GM13976 (cell line): ENCODE results near the gene TGFBR3L.
A peak's percentile ranks its signal among the peaks of the same experiment; 100 is the strongest.
"Not testable (repeated sequence)": the region's sequence is repeated elsewhere in the genome, so short reads cannot be mapped to it uniquely, and the experiment has no call there.

Source experiments
- DNase-seq: peaks from one replicate; pipeline ENCODE4 v3.0.0; 2012; ENCODE audit warnings: low spot score
- CTCF ChIP-seq: IDR thresholded peaks from 2 replicates; pipeline ENCODE4 v1.5.1; 2012; ENCODE audit warnings: borderline replicate concordance, mild to moderate bottlenecking; ENCODE audit not compliant: insufficient read depth; ENCODE audit errors: extremely low read depth, missing control alignments, control extremely low read depth
- in situ Hi-C: fragments of 300-500 bp; cut with MboI; formaldehyde crosslinking; loops from one replicate; pipeline ENCODE4 v1.12.0; 2022; ENCODE audit warnings: low sequenced_read_pairs, mixed read lengths, inconsistent platforms; ENCODE audit not compliant: unreplicated experiment

The TGFBR3L gene

GRCh38 chr19:7926021-7926726 lies 11.5 kb downstream of the TGFBR3L start, which contains the start of gene CTXN1:
Gene CTXN1 (minus strand): TSS chr19:7926135. CDS start chr19:7925538, 597 bp downstream.
- in situ Hi-C loops: no loop called here
- no peak for TF ChIP-seq CTCF
- DNase-seq: peak; percentile 94

GRCh38 chr19:7926727-7927604 lies 12.3 kb downstream of the TGFBR3L start:
- DNase-seq: no peak
- no peak for TF ChIP-seq CTCF
- in situ Hi-C loops: no loop called here

- DNase-seq: no peak
- in situ Hi-C loops: no loop called here
- no peak for TF ChIP-seq CTCF
Observed at GRCh38 chr19:7927605-7928333, 13.1 kb downstream of the TGFBR3L start.

GRCh38 chr19:7928334-7928706 lies 13.7 kb downstream of the TGFBR3L start:
- in situ Hi-C loops: no loop called here
- DNase-seq: no peak
- TF ChIP-seq CTCF: no peak

GRCh38 chr19:7928741-7929701 lies 14.4 kb downstream of the TGFBR3L start:
- in situ Hi-C loops: no loop called here
- TF ChIP-seq CTCF: peak; percentile 51

GRCh38 chr19:7930030-7930429 lies 15.4 kb downstream of the TGFBR3L start:
- DNase-seq, in situ Hi-C loops: not testable (repeated sequence)

More at GRCh38 chr19:7928741-7929701, 14.4 kb downstream of the TGFBR3L start:
- peak; percentile 83 for DNase-seq
